Measurements from ENCODE around the gene SLC5A5.
"Not testable (repeated sequence)": the region's sequence is repeated elsewhere in the genome, so short reads cannot be mapped to it uniquely, and the experiment has no call there.

SLC5A5 gene

GRCh38 chr19:17872251-17873001, 681 bp downstream of the SLC5A5 start:
- no peak for DNase-seq

GRCh38 chr19:17873786-17874757, 2.3 kb downstream of the SLC5A5 start:
- DNase-seq, result peak; percentile 25

GRCh38 chr19:17874758-17875135, 3.0 kb downstream of the SLC5A5 start:
- DNase-seq, result no peak

- no peak for DNase-seq
Observed at GRCh38 chr19:17877696-17878095, 6.0 kb downstream of the SLC5A5 start.

- no peak for DNase-seq
Observed at GRCh38 chr19:17879466-17879865, 7.7 kb downstream of the SLC5A5 start.

- no peak for DNase-seq
Observed at GRCh38 chr19:17881701-17882100, 10.0 kb downstream of the SLC5A5 start.

GRCh38 chr19:17883627-17884410, 12.1 kb downstream of the SLC5A5 start:
- no peak for DNase-seq

- DNase-seq, result no peak
Observed at GRCh38 chr19:17886515-17886914, 14.8 kb downstream of the SLC5A5 start.

- not testable (repeated sequence) for DNase-seq
Observed at GRCh38 chr19:17887221-17887620, 15.5 kb downstream of the SLC5A5 start.

GRCh38 chr19:17888260-17888659, 16.5 kb downstream of the SLC5A5 start:
- no peak for DNase-seq

- DNase-seq, result no peak
Observed at GRCh38 chr19:17889609-17890214, 18.0 kb downstream of the SLC5A5 start.

GRCh38 chr19:17893766-17894165, 22.0 kb downstream of the SLC5A5 start:
- DNase-seq, result no peak

- DNase-seq, result no peak
Observed at GRCh38 chr19:17902701-17903100, 31.0 kb downstream of the SLC5A5 start.

GRCh38 chr19:17908244-17908643, 36.5 kb downstream of the SLC5A5 start:
- no peak for DNase-seq

GRCh38 chr19:17909003-17909732, 37.4 kb downstream of the SLC5A5 start:
- no peak for DNase-seq

GRCh38 chr19:17910791-17911360, 39.1 kb downstream of the SLC5A5 start:
- DNase-seq, result no peak

- DNase-seq, result peak; percentile 27
Observed at GRCh38 chr19:17915940-17916593, 44.3 kb downstream of the SLC5A5 start.

GRCh38 chr19:17918151-17918550, 46.4 kb downstream of the SLC5A5 start:
- not testable (repeated sequence) for DNase-seq

- not testable (repeated sequence) for DNase-seq
Observed at GRCh38 chr19:17919122-17919521, 47.4 kb downstream of the SLC5A5 start.

GRCh38 chr19:17920527-17920926, 48.8 kb downstream of the SLC5A5 start:
- no peak for DNase-seq

- no peak for DNase-seq
Observed at GRCh38 chr19:17922138-17922537, 50.4 kb downstream of the SLC5A5 start.

All from NCI-H774 (cell line).